ENCODE data around the gene PDGFC.
"Not testable (repeated sequence)": the region's sequence is repeated elsewhere in the genome, so short reads cannot be mapped to it uniquely, and the experiment has no call there.

PDGFC gene

GRCh38 chr4:156901871-156902270 lies 69.7 kb downstream of the PDGFC start:
- DNase-seq (ENCODE audit: low spot score), result no peak

DNA sequence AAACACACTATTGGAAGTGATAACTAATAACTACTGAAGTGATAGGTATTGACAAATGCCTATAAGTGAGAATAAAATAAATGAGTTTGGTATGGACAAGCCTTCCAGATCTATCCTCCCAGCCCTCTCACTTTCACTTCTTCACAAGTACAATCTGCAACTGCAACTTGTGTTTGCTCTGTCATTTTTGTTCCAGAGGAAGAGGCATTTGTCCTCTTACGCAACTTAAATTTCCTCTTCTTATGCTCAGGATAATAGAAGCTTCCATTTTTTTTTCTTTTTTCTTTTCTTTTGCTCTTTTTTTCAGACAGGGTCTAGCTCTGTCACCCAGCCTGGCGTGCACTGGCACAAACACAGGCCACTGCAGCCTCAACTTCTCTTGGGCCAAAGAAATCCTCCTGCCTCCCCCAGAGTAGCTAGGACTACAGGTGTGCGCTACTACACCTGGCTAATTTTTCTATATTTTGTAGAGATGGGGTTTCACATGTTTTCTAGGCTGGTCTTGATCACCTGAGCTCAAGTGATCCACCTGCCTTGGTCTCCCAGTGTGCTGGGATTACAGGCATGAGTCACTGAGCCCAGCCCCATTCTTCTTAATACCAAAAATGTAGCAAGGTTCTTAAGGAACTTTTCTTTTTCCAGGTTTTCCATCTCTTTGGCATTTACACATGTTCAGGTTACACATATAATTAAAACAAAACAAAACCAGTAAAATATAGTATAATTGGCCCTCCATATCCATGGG lies 73.1 kb downstream of the PDGFC start:
- DNase-seq (ENCODE audit: low spot score), result no peak

DNA sequence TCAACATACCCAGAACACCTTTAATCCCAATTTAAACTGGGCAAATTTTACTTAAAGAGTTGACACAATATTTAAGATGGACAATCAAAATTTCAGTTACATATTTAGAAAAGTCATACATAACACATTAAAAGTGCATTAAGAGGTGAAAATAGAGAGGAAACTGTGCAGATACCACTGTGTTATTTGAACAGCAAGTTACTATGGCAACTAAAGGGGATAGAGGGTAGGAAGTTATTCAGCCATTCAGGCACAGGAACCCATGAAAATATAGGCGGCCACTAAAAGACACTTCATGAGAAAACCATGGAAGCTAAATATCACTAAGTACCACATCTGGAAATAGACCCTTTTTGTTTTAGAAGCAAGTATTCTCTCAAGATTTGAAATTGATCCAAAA lies 75.1 kb downstream of the PDGFC start:
- DNase-seq (ENCODE audit: low spot score), result no peak

DNA sequence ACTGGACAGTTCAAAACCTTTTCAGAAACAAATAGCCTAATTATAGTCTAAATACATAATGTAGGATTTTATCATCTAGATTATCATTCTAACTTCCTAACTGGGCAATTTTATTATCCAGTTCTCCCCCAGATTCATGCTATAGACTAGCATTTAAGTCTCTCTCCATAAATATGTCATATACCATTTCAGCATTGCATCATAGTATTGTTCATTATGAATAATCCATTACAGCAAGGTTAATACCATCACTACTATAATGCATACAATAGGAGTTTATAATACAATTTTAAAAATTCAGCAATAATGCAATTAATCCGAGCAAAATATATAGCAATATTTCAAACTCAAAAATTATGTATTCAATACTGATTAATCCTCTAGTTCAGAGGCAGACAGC lies 77.4 kb downstream of the PDGFC start:
- no peak for DNase-seq (ENCODE audit: low spot score)

DNA sequence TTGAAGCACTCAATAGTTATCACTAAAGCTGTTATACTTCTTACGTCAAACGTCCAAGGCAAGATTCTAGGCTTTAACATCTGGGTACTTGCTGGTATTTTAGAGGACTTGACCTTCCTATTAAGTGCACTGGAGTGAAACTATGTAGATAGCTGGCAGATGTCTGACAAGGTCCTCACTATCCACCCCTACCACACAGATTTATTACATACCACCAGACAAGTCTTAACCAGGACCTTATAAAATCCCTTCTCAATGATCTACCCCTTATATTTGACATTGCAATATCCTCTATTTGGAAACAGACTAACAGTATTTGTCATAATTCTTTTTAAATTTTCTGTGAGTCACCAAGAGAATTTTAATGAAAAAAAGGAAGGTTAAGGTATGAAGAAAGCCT lies 78.8 kb downstream of the PDGFC start:
- DNase-seq (ENCODE audit: low spot score), result no peak

DNA sequence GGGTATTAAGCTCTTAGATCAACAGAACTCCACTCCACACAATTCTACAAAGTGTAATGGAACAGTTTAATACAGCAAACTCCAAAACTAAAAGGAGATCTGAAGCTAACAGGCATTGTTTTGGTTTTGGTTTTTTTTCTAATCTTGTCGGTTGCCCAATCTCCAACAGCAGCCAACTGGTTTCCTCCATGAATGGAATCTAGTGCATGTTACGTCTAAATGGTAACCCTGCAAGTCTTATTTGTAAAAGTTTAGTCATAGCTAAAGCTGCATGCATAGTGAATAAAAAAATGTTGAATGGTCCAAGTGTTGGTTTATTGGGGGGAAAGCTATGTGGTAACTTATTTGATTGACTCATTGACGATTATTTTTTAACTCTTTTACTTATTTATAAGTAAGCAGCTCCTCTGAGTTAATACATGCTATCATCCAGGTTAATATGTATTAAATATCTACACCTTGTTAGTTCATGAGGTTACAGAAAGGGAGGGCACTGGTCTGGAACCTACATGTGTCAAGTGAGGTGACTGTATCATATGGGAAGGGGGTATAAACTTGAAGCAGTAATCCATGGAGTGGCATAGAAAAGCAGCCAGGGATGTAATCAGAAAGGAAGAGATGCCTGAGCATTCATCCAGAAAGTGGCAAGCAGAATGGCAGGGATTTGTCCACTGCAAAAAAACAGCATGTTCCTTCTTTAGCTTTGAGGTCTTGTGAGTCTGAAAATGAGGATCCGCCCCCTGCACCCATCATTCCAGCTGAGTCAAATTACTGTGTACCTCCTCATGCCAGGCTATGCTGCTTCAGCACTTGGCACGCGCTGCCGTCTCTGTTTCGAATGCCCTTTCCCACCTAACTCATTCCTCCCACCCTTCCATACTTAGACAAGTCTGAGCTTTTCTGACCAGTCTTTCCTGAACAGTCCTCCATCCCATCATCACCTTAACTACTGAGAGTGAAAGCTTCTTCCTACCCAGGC lies 81.7 kb downstream of the PDGFC start:
- DNase-seq (ENCODE audit: low spot score), result no peak

DNA sequence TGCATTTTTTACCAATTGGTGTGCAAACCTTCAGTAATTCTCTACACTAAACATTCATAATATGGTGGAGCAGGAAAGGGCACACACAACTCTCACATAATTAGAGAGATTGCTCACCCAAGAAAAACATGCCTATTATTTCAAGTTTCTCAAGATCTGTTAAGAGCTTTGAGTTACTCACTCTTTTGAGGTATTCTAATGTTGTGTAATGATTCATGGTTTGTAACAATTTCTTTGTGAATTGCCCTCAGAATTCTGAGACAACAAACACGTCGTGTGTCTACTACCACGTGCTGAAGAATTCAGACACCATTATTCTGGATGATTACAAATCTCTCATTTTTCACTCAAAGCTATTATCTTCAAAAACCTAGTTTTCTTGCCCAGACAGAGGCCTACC lies 82.8 kb downstream of the PDGFC start:
- peak; percentile 36 for DNase-seq (ENCODE audit: low spot score)

- DNase-seq (ENCODE audit: low spot score), result no peak
Observed at GRCh38 chr4:156886481-156886880, 85.1 kb downstream of the PDGFC start.

GRCh38 chr4:156885374-156885773 lies 86.2 kb downstream of the PDGFC start:
- no peak for DNase-seq (ENCODE audit: low spot score)

- no peak for DNase-seq (ENCODE audit: low spot score)
Observed at GRCh38 chr4:156884183-156884582, 87.4 kb downstream of the PDGFC start.

- no peak for DNase-seq (ENCODE audit: low spot score)
Observed at GRCh38 chr4:156875704-156876103, 95.9 kb downstream of the PDGFC start.

DNA sequence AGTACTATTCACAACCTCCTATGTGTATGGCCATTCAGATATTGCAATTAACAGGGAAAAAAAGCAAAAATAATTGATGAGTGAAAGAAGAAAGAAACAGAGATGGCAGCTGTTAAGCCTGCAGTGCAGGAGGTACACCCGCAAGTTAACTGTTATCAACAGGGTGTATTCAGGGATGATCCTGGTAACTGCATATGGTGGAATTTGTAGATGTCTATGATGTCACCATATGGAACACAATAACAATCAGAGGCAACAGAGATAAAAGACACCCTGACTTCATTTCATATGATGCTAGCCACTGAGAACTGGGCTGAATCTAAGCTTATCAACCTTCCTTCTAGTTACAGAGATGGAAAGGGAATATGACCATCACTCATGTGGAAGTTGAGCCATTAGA lies 96.5 kb downstream of the PDGFC start:
- DNase-seq (ENCODE audit: low spot score), result no peak

- no peak for DNase-seq (ENCODE audit: low spot score)
Observed at GRCh38 chr4:156873799-156874198, 97.8 kb downstream of the PDGFC start.

GRCh38 chr4:156870861-156871260 lies 100.7 kb downstream of the PDGFC start:
- no peak for DNase-seq (ENCODE audit: low spot score)

DNA sequence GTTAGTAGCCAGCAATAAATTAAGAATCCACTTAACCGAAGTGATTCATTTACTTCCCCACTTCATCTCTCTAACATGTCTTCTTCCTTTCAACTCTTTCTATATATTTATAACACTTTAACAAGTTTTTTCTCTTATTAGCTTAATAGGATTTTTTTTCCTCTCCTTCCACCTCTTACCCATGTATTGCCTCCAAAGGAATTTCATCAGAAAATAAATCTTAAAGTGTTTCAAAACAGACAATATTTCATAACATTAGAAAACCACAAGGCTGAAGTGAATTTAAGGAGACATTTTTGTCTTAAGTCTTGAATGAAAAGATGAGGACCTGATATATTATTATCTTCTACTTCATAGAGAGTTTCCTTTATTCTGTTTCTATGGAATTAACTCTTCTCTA lies 101.5 kb downstream of the PDGFC start:
- no peak for DNase-seq (ENCODE audit: low spot score)

- DNase-seq (ENCODE audit: low spot score), result not testable (repeated sequence)
Observed at GRCh38 chr4:156866088-156866487, 105.5 kb downstream of the PDGFC start.

DNA sequence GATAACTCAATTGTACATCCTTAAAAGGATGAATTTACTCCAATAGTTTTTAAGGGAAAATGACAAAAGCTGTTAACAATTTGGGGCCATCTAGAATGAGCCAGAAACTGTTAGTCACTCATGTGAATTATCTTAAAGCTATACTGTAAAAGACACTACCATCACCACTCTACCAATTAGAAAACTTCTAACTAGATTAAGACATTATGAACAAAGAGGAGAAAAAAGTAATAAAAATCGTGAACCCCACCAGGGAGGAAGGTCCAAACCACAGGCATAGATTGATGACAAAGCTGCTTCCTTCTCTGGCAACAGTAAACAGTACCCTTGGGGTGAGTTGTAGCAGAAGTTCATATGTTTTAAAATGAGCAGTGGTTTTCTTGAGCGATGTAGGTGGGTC lies 106.1 kb downstream of the PDGFC start:
- no peak for DNase-seq (ENCODE audit: low spot score)

DNA sequence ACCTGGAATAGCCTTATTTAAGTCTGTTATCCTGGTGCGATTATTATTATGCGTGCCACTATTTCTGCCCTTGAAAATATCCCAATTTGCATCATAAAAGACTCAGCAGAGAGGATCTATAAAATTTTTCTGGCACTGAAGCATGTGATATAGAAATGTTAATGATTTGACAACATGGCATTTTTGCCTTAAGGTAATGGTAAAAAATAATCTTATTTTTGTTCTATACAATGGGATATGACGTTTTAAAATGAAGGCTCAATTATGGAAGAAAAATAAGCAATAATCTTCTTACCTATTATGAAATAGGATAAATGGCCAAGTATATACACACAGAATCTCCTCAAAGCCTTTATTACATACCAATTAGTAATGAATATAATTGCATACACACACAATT lies 113.5 kb downstream of the PDGFC start:
- DNase-seq (ENCODE audit: low spot score), result no peak

DNA sequence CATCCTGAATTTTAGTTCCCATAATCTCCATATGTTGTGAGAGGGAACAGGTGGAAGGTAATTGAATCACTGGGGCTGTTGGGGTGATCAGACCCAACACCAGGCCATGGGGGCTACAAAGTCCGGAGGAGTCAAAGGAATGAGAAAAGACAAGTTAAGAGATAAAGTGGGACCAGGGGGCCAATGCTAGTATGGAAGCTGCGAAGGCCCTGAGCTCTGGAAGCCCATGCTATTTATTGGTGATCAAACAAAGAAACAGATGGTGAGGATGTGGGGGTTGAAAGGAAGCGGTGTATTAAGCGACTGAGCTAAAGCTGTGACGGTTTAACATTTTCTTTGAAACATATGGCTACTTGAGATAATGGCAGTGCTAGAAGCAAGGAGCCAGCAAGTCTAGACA lies 132.8 kb downstream of the PDGFC start:
- DNase-seq (ENCODE audit: low spot score), result no peak

DNA sequence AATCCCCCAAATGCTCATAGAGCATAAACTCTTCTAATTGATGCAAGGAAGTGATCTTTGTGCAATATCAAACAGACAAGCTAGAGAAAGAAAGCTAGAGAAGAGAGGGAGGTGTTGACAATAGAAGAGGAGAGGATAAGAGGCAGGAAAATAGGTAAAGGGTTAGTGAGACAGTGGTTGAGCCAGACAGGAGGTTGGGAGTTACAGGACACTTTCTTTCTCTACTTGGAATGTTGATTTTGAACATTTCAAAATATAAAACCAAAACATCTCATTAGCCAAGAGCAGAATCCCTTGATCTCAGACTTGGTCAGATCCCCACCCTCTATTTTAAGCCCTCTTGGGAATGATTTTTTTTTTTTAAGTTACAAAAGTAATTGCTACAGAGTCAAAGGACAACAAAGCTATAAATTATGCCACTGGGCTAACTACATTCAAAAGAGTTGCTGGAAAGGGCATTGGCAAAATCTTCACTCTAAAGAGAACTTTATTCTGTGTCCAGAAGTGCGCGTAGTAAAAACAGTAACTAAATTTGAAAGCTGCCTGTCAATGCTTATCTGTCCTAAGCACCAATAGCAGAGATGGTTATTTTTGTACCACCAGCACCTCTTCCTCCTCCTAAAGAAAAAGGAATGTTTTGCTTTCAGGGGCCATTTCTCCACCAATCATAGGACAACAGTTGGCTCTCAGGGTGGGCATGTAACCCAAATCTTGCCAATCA lies 133.8 kb downstream of the PDGFC start:
- DNase-seq (ENCODE audit: low spot score), result no peak

DNA sequence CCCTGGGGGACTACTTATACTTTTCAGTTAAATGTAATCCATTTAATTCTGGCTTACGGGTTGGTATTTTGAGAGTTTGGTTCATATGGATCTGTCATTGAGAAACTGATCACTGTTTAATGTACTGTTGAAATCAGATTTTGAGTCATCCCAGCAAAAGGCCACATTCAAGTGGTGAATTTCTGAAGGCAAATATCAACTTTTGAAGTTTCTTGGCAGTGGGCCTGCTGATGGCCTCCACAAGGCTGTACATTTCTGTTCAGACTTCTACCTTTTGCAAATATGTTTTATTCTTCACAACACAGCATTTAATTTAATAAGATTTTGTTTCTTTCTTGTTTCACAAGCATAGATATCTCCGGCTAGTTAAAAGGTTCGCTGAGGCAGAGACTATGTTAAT lies 138.7 kb downstream of the PDGFC start:
- no peak for DNase-seq (ENCODE audit: low spot score)

GRCh38 chr4:156830351-156830750 lies 141.2 kb downstream of the PDGFC start:
- DNase-seq (ENCODE audit: low spot score), result peak; percentile 22

Measured in RKO (cell line).